GM18519 (cell line): ENCODE data around the gene SAP30.
A peak's percentile ranks its signal among the peaks of the same experiment; 100 is the strongest.

Experiments used
- ATAC-seq: cut with Tn5 transposase; IDR thresholded peaks from one replicate; pipeline ENCODE4 v1.9.1; 2021; ENCODE audit warnings: mild to moderate bottlenecking, moderate library complexity; ENCODE audit not compliant: unreplicated experiment, low FRiP score

The SAP30 gene, protein sequence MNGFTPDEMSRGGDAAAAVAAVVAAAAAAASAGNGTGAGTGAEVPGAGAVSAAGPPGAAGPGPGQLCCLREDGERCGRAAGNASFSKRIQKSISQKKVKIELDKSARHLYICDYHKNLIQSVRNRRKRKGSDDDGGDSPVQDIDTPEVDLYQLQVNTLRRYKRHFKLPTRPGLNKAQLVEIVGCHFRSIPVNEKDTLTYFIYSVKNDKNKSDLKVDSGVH

GRCh38 chr4:173370477-173371291 lies at the start of gene SAP30:
Gene SAP30 (plus strand): TSS chr4:173370954. CDS start chr4:173371183, 229 bp downstream.
- ATAC-seq, result peak; percentile 49

GRCh38 chr4:173325007-173325736 lies 45.6 kb upstream of the SAP30 start:
- ATAC-seq, result no peak

GRCh38 chr4:173328236-173328901 lies 42.4 kb upstream of the SAP30 start:
- ATAC-seq, result no peak

DNA sequence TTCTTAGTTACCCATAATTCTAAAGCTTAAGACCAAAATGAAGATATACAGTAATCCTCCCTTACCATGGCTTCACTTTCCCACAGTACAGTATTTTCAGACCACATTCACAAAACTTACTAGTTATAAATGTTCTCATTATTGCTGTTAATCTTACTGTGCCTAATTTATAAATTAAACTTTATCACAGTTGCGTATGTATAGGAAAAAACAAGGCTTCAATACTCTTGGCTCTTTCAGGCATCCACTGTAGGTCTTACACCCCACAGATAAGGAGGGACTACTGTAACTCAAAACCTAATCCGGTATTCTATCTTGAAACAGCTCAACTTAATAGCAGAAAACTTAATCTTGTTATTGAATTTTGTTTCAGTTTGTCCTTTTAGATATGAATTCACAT lies 40.2 kb upstream of the SAP30 start:
- no peak for ATAC-seq

GRCh38 chr4:173332021-173332487 lies 38.7 kb upstream of the SAP30 start:
- ATAC-seq, result no peak

GRCh38 chr4:173332963-173333657 lies 37.6 kb upstream of the SAP30 start:
- no peak for ATAC-seq

GRCh38 chr4:173333658-173334084 lies 37.1 kb upstream of the SAP30 start:
- ATAC-seq, result no peak

GRCh38 chr4:173334085-173334890 lies 36.5 kb upstream of the SAP30 start, which contains the start of gene HMGB2:
Gene HMGB2 (minus strand): TSS chr4:173334358. CDS start chr4:173333649, 709 bp downstream.
- peak; percentile 88 for ATAC-seq

GRCh38 chr4:173334891-173335752 lies 35.6 kb upstream of the SAP30 start:
- peak; percentile 25 for ATAC-seq

DNA sequence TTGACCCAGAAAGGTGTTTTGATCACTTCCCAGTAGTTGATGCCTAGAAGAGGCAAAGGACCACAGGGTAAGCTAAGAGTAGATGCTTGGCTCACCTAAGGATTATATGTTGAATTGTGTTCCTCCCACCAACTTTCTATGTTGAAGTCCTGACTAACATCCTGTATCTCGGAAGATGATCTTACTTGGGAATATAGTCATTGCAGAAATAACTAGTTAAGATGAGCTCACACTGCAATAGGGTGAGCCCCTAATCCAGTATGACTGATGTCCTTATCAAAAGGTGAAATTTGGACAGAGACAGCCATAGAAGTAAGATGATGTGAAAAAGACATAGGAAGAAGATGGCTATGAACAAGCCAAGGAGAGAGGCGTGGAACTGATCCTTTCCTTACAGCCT lies 33.3 kb upstream of the SAP30 start:
- no peak for ATAC-seq

- ATAC-seq, result no peak
Observed at GRCh38 chr4:173343832-173344397, 26.8 kb upstream of the SAP30 start.

GRCh38 chr4:173345648-173346047 lies 25.1 kb upstream of the SAP30 start:
- ATAC-seq, result no peak

DNA sequence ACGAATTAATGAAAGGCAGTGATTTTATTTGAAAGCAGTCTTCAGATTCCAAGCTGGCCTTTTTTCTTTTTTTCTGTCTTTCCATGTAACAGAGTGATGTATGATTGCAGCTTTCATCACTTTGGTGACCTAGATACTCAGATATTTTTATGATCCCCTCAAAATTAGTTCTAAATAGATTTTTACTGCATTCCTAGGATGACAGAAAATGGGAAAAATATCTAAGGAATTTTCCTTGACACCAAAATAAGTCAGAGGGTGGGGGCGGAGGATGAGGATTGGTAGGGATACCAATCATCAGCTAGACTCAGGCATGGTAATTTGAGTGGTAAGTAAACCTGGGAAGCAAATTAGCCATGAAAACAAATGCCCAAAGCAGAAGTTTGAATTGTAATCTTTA lies 24.7 kb upstream of the SAP30 start:
- no peak for ATAC-seq

DNA sequence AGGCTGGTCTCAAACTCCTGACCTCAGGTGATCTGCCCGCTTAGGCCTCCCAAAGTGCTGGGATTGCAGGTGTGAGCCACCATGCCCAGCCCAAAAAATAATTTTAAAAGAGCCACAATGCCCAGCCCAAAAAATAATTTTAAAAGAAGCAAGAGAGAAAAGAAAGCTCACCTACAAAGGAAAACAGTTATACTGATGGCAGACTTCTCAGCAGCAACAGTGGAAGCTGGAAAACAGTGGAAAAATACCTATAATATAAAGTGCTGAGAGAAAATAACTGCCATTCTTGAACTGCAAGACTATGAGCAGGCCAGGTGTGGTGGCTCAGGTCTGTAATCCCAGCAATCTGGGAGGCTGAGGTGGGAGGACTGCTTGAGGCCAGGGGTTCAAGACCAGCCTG lies 23.3 kb upstream of the SAP30 start:
- ATAC-seq, result no peak

DNA sequence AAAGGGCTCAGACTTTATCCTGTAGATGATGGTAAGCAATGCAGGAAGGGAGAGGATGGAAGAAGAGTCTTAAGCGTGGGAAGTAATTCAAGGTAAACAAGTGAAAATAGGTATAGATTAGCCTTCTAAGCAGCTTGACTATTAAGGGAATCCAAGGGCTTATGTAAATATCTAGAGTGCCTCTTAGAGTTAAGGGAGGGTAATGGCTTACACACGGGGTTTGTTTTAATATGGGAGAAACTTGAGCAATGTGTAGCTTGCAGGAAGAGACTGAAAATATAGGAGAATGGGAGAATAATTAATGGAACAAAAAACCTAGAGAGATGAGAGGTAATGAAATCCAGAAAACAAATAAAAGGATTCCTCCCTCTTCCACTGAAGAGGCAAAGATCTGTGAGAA lies 12.8 kb upstream of the SAP30 start:
- no peak for ATAC-seq

GRCh38 chr4:173360587-173361221 lies 10.1 kb upstream of the SAP30 start:
- ATAC-seq, result no peak

DNA sequence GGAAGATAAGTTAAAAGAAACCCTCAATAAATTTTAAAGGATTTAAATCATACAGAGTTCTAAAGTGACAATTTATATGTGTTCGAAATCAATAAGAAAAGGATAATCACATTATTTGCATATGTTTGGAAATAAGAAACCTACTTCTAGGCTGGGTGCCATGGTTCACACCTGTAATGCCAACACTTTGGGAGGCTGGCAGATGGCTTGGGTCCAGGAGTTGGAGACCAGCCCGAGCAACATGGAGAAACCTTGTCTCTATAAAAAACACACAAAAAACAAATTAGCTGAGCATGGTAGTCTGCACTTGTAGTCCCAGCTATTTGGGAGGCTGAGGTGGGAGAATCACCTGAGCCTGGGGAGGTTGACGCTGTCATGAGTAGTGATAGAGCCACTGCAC lies 8.1 kb upstream of the SAP30 start:
- ATAC-seq, result no peak
